ENCODE results near the gene SYCE3. TPM values are rescaled to one million over a fixed set of nuclear protein-coding genes. Genes with fewer than 3 reads are reported as not detected.
A peak's percentile ranks its signal among the peaks of the same experiment; 100 is the strongest.

The SYCE3 gene
- polyA plus RNA-seq, 3 donors, result 1.9 to 3.1 TPM; not detected in 1

GRCh38 chr22:50548040-50548920, 14.4 kb downstream of the SYCE3 start:
- peak overlapping the region; percentile 65 for H3K9ac ChIP-seq (ENCODE audit: insufficient read depth, low read length, poor library complexity, severe bottlenecking)
- Mint-ChIP-seq H3K27ac (peak overlapping the region in 3 of 7 donors; percentile 16 to 68 (median 46)), H3K4me3 (peak overlapping the region; percentile 62 to 71), H3K4me1 (peaks cover 42% of the 10 kb centered on the region), H3K36me3 (peaks cover 3% of the 10 kb centered on the region in 2 donors), H3K9me3 (peaks cover 0 to 6% (median 0%) of the 10 kb centered on the region in 7 donors), H3K27me3 (ENCODE audit: low read depth in 3 of 3) (peaks cover 3 to 24% (median 5%) of the 10 kb centered on the region in 3 donors)
- no peaks in the 10 kb centered on the region for H4K20me1 ChIP-seq (ENCODE audit: insufficient read depth, low read length)
- TF ChIP-seq CTCF (IDR thresholded peaks at IDR 0.05), result peak; percentile 21
- intact Hi-C loops (cut with micrococcal nuclease), result loop anchor here in 1 of 2 donors (5.0 kb wide), 1 partner anchor 34 kb away; the partner anchor contains the start of gene CHKB
- H3K36me3 ChIP-seq (replicated peaks in 1 of 2; ENCODE audit: control insufficient read depth in 1 of 2, insufficient read depth in 2 of 2, low read length in 2 of 2), result no peaks in the 10 kb centered on the region
- H3K9me3 ChIP-seq (replicated peaks in 1 of 2; ENCODE audit: control insufficient read depth in 1 of 2, insufficient read depth in 1 of 2, low read length in 2 of 2), result no peaks in the 10 kb centered on the region
- H3K4me1 ChIP-seq (ENCODE audit: control insufficient read depth in 1 of 2, insufficient read depth in 2 of 2, low read length in 2 of 2), result peaks cover 48 to 71% of the 10 kb centered on the region in 2 donors
- 4% methylated on average over 49 of the region's 56 CpGs for WGBS (ENCODE audit: insufficient coverage)
- H3K4me3 ChIP-seq (replicated peaks in 1 of 3; ENCODE audit: low read depth in 2 of 3, low read length in 3 of 3), result peak overlapping the region; percentile 23 to 72 (median 40)
- peak overlapping the region in 1 of 2 donors; percentile 53 for H3K27ac ChIP-seq (ENCODE audit: low read depth in 1 of 2, low read length in 2 of 2)
- peak in 1 of 3 donors; percentile 28 for DNase-seq
- H3K4me2 ChIP-seq (replicated peaks; ENCODE audit: extremely low read depth, low read length, poor library complexity, severe bottlenecking), result peak overlapping the region; percentile 88
- peak overlapping the region; percentile 96 for H2AFZ ChIP-seq (ENCODE audit: insufficient read depth, low read depth, low read length, poor library complexity, severe bottlenecking)
- H3K27me3 ChIP-seq (ENCODE audit: control insufficient read depth in 2 of 2, insufficient read depth in 2 of 2, low read length in 2 of 2), result no peaks in the 10 kb centered on the region
- H3K79me2 ChIP-seq (ENCODE audit: insufficient read depth, low read length), result peaks cover 16% of the 10 kb centered on the region

GRCh38 chr22:50547263-50547985, 15.3 kb downstream of the SYCE3 start:
- H4K20me1 ChIP-seq (ENCODE audit: insufficient read depth, low read length), result no peaks in the 10 kb centered on the region
- H3K36me3 Mint-ChIP-seq, result peaks cover 5 to 6% of the 10 kb centered on the region in 2 donors
- peak overlapping the region; percentile 53 for H2AFZ ChIP-seq (ENCODE audit: insufficient read depth, low read depth, low read length, poor library complexity, severe bottlenecking)
- H3K79me2 ChIP-seq (ENCODE audit: insufficient read depth, low read length), result peaks cover 16% of the 10 kb centered on the region
- H3K9me3 Mint-ChIP-seq, result peaks cover 0 to 6% (median 0%) of the 10 kb centered on the region in 7 donors
- peaks cover 46% of the 10 kb centered on the region for H3K4me1 Mint-ChIP-seq
- H3K9ac ChIP-seq (ENCODE audit: insufficient read depth, low read length, poor library complexity, severe bottlenecking), result peak overlapping the region; percentile 21
- no peaks in the 10 kb centered on the region for H3K36me3 ChIP-seq (replicated peaks in 1 of 2; ENCODE audit: control insufficient read depth in 1 of 2, insufficient read depth in 2 of 2, low read length in 2 of 2)
- H3K4me3 Mint-ChIP-seq, result peak overlapping the region; percentile 58 to 85
- intact Hi-C loops (cut with micrococcal nuclease), result loop anchor here in 1 of 2 donors (5.0 kb wide), 1 partner anchor 35 kb away; the partner anchor contains the start of gene CHKB
- peak overlapping the region; percentile 88 for H3K4me2 ChIP-seq (replicated peaks; ENCODE audit: extremely low read depth, low read length, poor library complexity, severe bottlenecking)
- peaks cover 56 to 79% of the 10 kb centered on the region in 2 donors for H3K4me1 ChIP-seq (ENCODE audit: control insufficient read depth in 1 of 2, insufficient read depth in 2 of 2, low read length in 2 of 2)
- H3K27ac Mint-ChIP-seq, result peak overlapping the region in 1 of 7 donors; percentile 42
- DNase-seq, result no peak
- no peaks in the 10 kb centered on the region for H3K9me3 ChIP-seq (replicated peaks in 1 of 2; ENCODE audit: control insufficient read depth in 1 of 2, insufficient read depth in 1 of 2, low read length in 2 of 2)
- H3K4me3 ChIP-seq (replicated peaks in 1 of 3; ENCODE audit: low read depth in 2 of 3, low read length in 3 of 3), result peak overlapping the region in 1 of 3 experiments; percentile 52
- WGBS (ENCODE audit: insufficient coverage), result 66% methylated on average over 33 of the region's 35 CpGs
- TF ChIP-seq CTCF (IDR thresholded peaks at IDR 0.05), result no peak
- H3K27me3 ChIP-seq (ENCODE audit: control insufficient read depth in 2 of 2, insufficient read depth in 2 of 2, low read length in 2 of 2), result no peaks in the 10 kb centered on the region
- no peak overlapping the region for H3K27ac ChIP-seq (ENCODE audit: low read depth in 1 of 2, low read length in 2 of 2)
- peaks cover 3 to 24% (median 5%) of the 10 kb centered on the region in 3 donors for H3K27me3 Mint-ChIP-seq (ENCODE audit: low read depth in 3 of 3)

Data from CD14-positive monocyte (primary cell).